Colonic mucosa (tissue), 4 donors: Measurements from ENCODE around the gene ITGAD. TPM values are rescaled to one million over a fixed set of nuclear protein-coding genes. Genes with fewer than 3 reads are reported as not detected.
"Not testable (repeated sequence)": the region's sequence is repeated elsewhere in the genome, so short reads cannot be mapped to it uniquely, and the experiment has no call there.

Experiments used
- DNase-seq: peaks from one replicate; pipeline ENCODE4 v3.0.0-alpha.2; 2020
- H3K27ac ChIP-seq: fragments of 200-600 bp; one replicate; pipeline ENCODE4 v1.8.0; 2021
- H3K27me3 ChIP-seq: fragments of 200-600 bp; one replicate; pipeline ENCODE4 v1.8.0; 2021
- H3K36me3 ChIP-seq: fragments of 200-600 bp; one replicate; pipeline ENCODE4 v1.8.0; 2021
- H3K4me1 ChIP-seq: fragments of 200-600 bp; one replicate; pipeline ENCODE4 v1.8.0; 2021; ENCODE audit warnings: mild to moderate bottlenecking
- H3K4me3 ChIP-seq: fragments of 200-600 bp; one replicate; pipeline ENCODE4 v1.8.0; 2021
- H3K9ac ChIP-seq, 2 donors: one replicate each; pipeline ENCODE4 v1.7.0; 2013; ENCODE audit warnings: control low read depth in 2 of 2, low read depth in 2 of 2, low read length in 2 of 2
- H3K9me3 ChIP-seq: fragments of 200-600 bp; one replicate; pipeline ENCODE4 v1.8.0; 2021
- intact Hi-C: fragments of 100-400 bp; cut with DNase I; formaldehyde crosslinking; loops from one replicate; pipeline ENCODE4 v1.14.1; 2022
- total RNA-seq, 2 donors: library from RNA; stranded (reverse); fragmentation: NEBNext Ultra II Directional in 1 of 2; extraction: Animal tissue kit (Norgen Biotek cat#: 25700) in 1 of 2; gene quantifications; one replicate each; pipeline ENCODE4 v1.2.1, GENCODE V29; 2021
- TF ChIP-seq, protein P1 (sequence below): fragments of 200-600 bp; IDR thresholded peaks from one replicate; pipeline ENCODE4 v1.8.0; 2022; ENCODE audit warnings: antibody characterized with exemption, mild to moderate bottlenecking
- donor health status: healthy.
- donor health status: DM: no; HTN: no; CAD: no.
- donor health status: DM: no; HTN: no; CAD: no.

ITGAD gene
- total RNA-seq, 2 donors from 2014 or later, result 0.05 TPM; not detected in 1

DNA sequence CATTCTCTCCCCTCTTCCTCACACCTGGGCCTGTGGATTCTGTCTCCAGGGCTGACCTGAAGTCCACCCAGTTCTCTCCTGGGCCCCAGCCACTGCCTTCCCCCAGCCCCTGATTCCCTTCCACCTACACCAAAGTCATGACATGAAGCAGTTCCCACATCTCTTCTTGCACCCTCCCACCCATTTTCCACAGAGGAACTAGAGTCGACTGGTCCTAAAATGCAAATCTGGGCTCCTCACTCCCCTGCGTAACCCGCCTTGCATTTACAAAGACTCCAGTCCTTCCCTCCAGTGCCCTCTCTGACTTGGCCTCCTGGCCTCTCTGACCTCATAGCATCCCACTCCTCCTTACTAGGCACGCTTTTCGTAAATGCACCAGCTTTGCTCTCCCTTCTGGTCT is 20.2 kb downstream of the ITGAD start:
- Histone ChIP-seq H3K36me3 (no peaks in the 10 kb centered on the region), H3K4me1 (no peaks in the 10 kb centered on the region), H3K27me3 (no peaks in the 10 kb centered on the region), H3K9ac (no peak overlapping the region), H3K27ac (no peak overlapping the region), H3K9me3 (no peaks in the 10 kb centered on the region), H3K4me3 (no peak overlapping the region)
- TF ChIP-seq, protein P1, sequence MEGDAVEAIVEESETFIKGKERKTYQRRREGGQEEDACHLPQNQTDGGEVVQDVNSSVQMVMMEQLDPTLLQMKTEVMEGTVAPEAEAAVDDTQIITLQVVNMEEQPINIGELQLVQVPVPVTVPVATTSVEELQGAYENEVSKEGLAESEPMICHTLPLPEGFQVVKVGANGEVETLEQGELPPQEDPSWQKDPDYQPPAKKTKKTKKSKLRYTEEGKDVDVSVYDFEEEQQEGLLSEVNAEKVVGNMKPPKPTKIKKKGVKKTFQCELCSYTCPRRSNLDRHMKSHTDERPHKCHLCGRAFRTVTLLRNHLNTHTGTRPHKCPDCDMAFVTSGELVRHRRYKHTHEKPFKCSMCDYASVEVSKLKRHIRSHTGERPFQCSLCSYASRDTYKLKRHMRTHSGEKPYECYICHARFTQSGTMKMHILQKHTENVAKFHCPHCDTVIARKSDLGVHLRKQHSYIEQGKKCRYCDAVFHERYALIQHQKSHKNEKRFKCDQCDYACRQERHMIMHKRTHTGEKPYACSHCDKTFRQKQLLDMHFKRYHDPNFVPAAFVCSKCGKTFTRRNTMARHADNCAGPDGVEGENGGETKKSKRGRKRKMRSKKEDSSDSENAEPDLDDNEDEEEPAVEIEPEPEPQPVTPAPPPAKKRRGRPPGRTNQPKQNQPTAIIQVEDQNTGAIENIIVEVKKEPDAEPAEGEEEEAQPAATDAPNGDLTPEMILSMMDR, result no peak
- DNase-seq, result no peak
- intact Hi-C loops, result no loop called here

DNA sequence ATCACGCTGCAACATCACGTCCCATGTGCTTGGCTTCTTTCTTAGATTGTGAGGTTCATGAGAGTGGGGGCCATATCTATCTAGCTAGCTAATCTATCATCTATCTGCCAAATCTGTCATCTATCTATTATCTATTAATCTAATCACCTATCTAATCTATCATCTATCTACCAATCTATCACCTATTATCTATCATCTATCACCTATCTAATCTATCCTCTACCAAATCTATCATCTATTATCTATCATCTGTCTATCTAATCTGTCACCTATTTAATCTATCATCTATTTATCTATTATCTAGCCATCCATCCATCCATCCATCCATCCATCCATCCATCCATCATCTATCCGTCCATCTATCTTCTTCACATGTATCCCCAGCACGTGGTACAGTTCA is 20.8 kb downstream of the ITGAD start:
- Histone ChIP-seq H3K27ac (no peak overlapping the region), H3K27me3 (no peaks in the 10 kb centered on the region), H3K4me1 (no peaks in the 10 kb centered on the region), H3K4me3 (no peak overlapping the region), H3K36me3 (no peaks in the 10 kb centered on the region), H3K9me3 (no peaks in the 10 kb centered on the region), H3K9ac (no peak overlapping the region)
- DNase-seq, result no peak
- intact Hi-C loops, result no loop called here
- TF ChIP-seq, protein P1, result no peak

DNA sequence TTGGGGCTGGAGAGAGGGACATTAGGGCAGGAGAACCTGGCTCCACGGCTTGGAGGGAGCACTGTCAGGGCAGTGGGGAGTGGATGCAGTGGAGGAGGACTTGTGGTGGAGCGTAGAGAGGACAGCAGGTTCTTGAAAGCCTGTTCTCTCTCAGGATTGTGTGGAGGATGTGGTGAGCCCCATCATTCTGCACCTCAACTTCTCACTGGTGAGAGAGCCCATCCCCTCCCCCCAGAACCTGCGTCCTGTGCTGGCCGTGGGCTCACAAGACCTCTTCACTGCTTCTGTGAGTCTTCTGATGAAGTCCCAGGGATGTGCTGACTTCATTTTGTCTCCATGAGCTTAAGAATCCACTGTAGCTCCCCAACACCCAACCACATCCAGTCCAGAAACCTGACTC is 21.6 kb downstream of the ITGAD start:
- Histone ChIP-seq H3K27me3 (no peaks in the 10 kb centered on the region), H3K4me3 (no peak overlapping the region), H3K9me3 (no peaks in the 10 kb centered on the region), H3K36me3 (no peaks in the 10 kb centered on the region), H3K27ac (no peak overlapping the region), H3K9ac (no peak overlapping the region), H3K4me1 (no peaks in the 10 kb centered on the region)
- intact Hi-C loops, result no loop called here
- TF ChIP-seq, protein P1, result no peak
- no peak for DNase-seq

DNA sequence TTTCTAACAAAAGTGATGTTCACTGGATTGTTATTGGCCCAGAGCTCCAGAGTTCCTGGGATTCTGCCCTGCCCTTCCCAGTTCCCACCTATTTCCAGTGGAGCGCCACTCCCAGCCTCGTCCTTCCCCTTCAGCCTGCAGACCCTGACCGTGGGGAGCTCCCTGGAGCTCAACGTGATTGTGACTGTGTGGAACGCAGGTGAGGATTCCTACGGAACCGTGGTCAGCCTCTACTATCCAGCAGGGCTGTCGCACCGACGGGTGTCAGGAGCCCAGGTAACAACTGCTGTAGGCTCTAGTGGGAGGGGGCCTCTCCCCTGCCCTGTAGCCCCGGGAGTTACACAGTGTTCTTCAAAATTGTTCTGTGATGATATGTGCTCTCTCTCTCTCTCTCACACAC is 23.2 kb downstream of the ITGAD start:
- Histone ChIP-seq H3K9me3 (no peaks in the 10 kb centered on the region), H3K36me3 (no peaks in the 10 kb centered on the region), H3K27ac (no peak overlapping the region), H3K27me3 (no peaks in the 10 kb centered on the region), H3K4me1 (no peaks in the 10 kb centered on the region), H3K4me3 (no peak overlapping the region), H3K9ac (no peak overlapping the region)
- intact Hi-C loops, result no loop called here
- TF ChIP-seq, protein P1, result no peak
- DNase-seq, result no peak

DNA sequence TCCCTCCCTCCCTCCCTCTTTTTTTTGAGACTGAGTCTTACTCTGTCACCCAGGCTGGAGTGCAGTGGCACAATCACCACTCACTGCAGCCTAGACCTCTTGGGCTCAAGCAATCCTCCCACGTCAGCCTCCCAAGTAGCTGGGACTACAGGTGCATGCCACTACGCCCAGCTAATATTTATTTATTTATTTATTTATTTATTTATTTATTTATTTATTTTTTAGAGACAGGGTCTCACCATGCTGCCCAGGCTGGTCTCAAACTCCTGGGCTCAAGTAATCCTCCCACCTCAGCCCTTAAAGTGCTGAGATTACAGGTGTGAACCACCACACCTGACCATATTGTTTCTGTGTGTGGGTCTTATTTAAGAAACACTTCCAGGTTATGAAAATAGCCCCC is 23.9 kb downstream of the ITGAD start:
- H3K36me3 ChIP-seq, DNase-seq, H3K4me3 ChIP-seq, H3K4me1 ChIP-seq, H3K9me3 ChIP-seq, H3K9ac ChIP-seq, H3K27ac ChIP-seq, intact Hi-C loops, H3K27me3 ChIP-seq: not testable (repeated sequence)

DNA sequence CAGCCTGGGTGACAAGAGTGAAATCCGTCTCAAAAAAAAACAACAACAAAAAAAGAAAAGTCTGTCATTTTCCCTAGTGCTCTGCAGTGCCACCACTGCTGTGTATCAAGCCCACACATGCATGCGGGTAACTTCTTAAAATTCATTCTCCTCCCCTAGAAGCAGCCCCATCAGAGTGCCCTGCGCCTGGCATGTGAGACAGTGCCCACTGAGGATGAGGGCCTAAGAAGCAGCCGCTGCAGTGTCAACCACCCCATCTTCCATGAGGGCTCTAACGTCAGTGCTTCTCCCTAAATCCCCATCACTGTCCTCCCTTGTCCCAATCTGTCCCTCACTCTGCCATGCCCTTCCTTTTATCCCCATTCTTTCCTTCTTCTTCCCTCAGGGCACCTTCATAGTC is 24.8 kb downstream of the ITGAD start:
- Histone ChIP-seq H3K9me3 (no peaks in the 10 kb centered on the region), H3K36me3 (no peaks in the 10 kb centered on the region), H3K27me3 (no peaks in the 10 kb centered on the region), H3K4me3 (no peak overlapping the region), H3K4me1 (no peaks in the 10 kb centered on the region), H3K27ac (no peak overlapping the region), H3K9ac (no peak overlapping the region)
- TF ChIP-seq, protein P1, result no peak
- no peak for DNase-seq
- intact Hi-C loops, result no loop called here
